CD4-positive, CD25-positive, alpha-beta regulatory T cell (primary cell): ENCODE measurements around the gene FBXO47. TPM values are rescaled to one million over a fixed set of nuclear protein-coding genes. Genes with fewer than 3 reads are reported as not detected.
"Not testable (repeated sequence)": the region's sequence is repeated elsewhere in the genome, so short reads cannot be mapped to it uniquely, and the experiment has no call there.

Experiments
- ATAC-seq, 2 donors: fragments of 150-1000 bp; cut with Tn5 transposase; one replicate each; pipeline ENCODE4 v1.10.0; 2021; ENCODE audit warnings: low read depth in 2 of 2, moderate number of reproducible peaks in 2 of 2, moderate library complexity in 1 of 2
- DNase-seq, 3 donors: peaks; one replicate each; pipeline versions ENCODE4 v3.0.0 to v3.0.0-alpha.2; 2012 to 2022; ENCODE audit warnings: mixed read lengths in 1 of 3
- H3K27ac ChIP-seq: one replicate; pipeline ENCODE4 v1.7.0; 2013; ENCODE audit warnings: mild to moderate bottlenecking, low read length; ENCODE audit not compliant: insufficient read depth, poor library complexity, severe bottlenecking
- H3K27me3 ChIP-seq: one replicate; pipeline ENCODE4 v1.7.0; 2013; ENCODE audit warnings: low read length; ENCODE audit not compliant: control insufficient read depth, insufficient read depth
- H3K36me3 ChIP-seq: one replicate; pipeline ENCODE4 v1.7.0; 2013; ENCODE audit warnings: mild to moderate bottlenecking, low read length, moderate library complexity; ENCODE audit not compliant: control insufficient read depth, insufficient read depth
- H3K4me1 ChIP-seq: 2 replicates; pipeline ENCODE4 v1.7.0; 2013; ENCODE audit warnings: mild to moderate bottlenecking, low read length; ENCODE audit not compliant: insufficient read depth, control insufficient read depth, poor library complexity, severe bottlenecking
- H3K4me3 ChIP-seq: one replicate; pipeline ENCODE4 v1.7.0; 2013; ENCODE audit warnings: low read depth, mild to moderate bottlenecking, low read length, moderate library complexity
- H3K9me3 ChIP-seq, 2 experiments: 1 replicate in 1 of 2; 2 replicates in 1 of 2; pipeline ENCODE4 v1.7.0; 2013; ENCODE audit warnings: low read length in 2 of 2, mild to moderate bottlenecking in 1 of 2, moderate library complexity in 1 of 2; ENCODE audit not compliant: control insufficient read depth in 2 of 2
- H3K27ac Mint-ChIP-seq, 3 donors: one replicate each; pipeline ENCODE4 v1.8.0; 2020 to 2022; ENCODE audit warnings: mild to moderate bottlenecking in 3 of 3, mixed read lengths in 3 of 3, moderate library complexity in 2 of 3
- H3K27me3 Mint-ChIP-seq: one replicate; pipeline ENCODE4 v1.8.0; 2022; ENCODE audit warnings: mild to moderate bottlenecking, mixed read lengths
- H3K36me3 Mint-ChIP-seq: one replicate; pipeline ENCODE4 v1.8.0; 2020; ENCODE audit warnings: mixed read lengths
- H3K4me1 Mint-ChIP-seq, 4 donors: one replicate each; pipeline ENCODE4 v1.8.0; 2020 to 2022; ENCODE audit warnings: mixed read lengths in 4 of 4, mild to moderate bottlenecking in 1 of 4
- H3K4me3 Mint-ChIP-seq, 4 donors: one replicate each; pipeline ENCODE4 v1.8.0; 2020 to 2022; ENCODE audit warnings: mild to moderate bottlenecking in 4 of 4, mixed read lengths in 4 of 4, moderate library complexity in 3 of 4
- H3K9me3 Mint-ChIP-seq, 7 donors: one replicate each; pipeline ENCODE4 v1.8.0; 2020 to 2022; ENCODE audit warnings: mixed read lengths in 7 of 7, mild to moderate bottlenecking in 3 of 7, moderate library complexity in 2 of 7
- polyA plus RNA-seq, 4 donors: library from polyadenylated mRNA; unstranded; fragments of 300-500 nt; fragmentation: Illumina TruSeq; gene quantifications; one replicate each; pipeline ENCODE4 v1.2.3, GENCODE V29; 2021
- total RNA-seq: library from RNA; stranded (reverse); gene quantifications from one replicate; pipeline ENCODE4 v1.2.3, GENCODE V29; 2022

The FBXO47 gene
- total and polyA plus RNA-seq, 5 donors from 2014 or later = not detected

DNA sequence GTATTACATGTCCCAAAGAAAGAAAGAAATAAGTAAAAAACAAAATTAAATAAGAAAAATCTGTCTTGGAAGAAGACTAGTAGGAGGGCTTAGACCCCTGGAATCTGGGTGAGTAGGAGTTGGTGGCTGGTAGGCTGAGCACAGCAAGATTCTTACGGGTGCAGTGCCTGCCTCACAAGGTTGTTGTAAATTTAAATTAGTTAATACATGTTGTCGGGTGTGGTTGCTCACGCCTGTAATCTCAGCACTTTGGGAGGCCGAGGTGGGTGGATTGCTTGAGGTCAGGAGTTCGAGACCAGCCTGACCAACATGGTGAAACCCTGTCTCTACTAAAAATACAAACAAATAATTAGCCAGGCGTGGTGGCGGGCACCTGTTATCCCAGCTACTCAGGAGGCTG, 13.4 kb downstream of the FBXO47 start:
- not testable (repeated sequence) for H3K4me3 Mint-ChIP-seq, ATAC-seq, H3K36me3 Mint-ChIP-seq, H3K9me3 ChIP-seq, H3K27me3 Mint-ChIP-seq, H3K27ac Mint-ChIP-seq, H3K4me3 ChIP-seq, H3K4me1 Mint-ChIP-seq, H3K27me3 ChIP-seq, H3K9me3 Mint-ChIP-seq, H3K4me1 ChIP-seq, DNase-seq, H3K36me3 ChIP-seq, H3K27ac ChIP-seq

DNA sequence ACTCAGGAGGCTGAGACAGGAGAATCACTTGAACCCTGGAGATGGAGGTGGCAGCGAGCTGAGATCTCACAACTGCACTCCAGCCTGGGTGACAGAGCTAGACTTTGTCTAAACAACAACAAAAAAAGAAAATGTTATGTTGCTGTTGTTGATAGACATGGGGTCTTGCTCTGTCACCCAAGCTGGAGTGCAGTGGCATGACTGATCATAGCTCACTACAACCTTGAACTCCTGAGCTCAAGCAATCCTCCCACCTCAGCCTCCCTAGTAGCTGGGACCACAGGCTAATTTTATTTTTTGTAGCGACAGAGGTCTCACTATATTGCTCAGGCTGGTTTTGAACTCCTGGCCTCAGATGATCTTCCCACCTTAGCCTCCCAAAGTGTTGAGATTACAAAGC, 20.0 kb downstream of the FBXO47 start:
- H3K9me3 Mint-ChIP-seq = no peaks in the 10 kb centered on the region
- no peaks in the 10 kb centered on the region for H3K27me3 Mint-ChIP-seq
- H3K27ac ChIP-seq = no peak overlapping the region
- DNase-seq (no peak), ATAC-seq (no peak)
- H3K4me1 Mint-ChIP-seq = peaks cover 0 to 5% (median 0%) of the 10 kb centered on the region in 4 donors
- H3K36me3 ChIP-seq = no peaks in the 10 kb centered on the region
- H3K36me3 Mint-ChIP-seq = no peaks in the 10 kb centered on the region
- H3K4me3 ChIP-seq = no peak overlapping the region
- no peak overlapping the region for H3K27ac Mint-ChIP-seq
- no peaks in the 10 kb centered on the region for H3K9me3 ChIP-seq
- no peaks in the 10 kb centered on the region for H3K27me3 ChIP-seq
- H3K4me1 ChIP-seq = no peaks in the 10 kb centered on the region
- no peak overlapping the region for H3K4me3 Mint-ChIP-seq

DNA sequence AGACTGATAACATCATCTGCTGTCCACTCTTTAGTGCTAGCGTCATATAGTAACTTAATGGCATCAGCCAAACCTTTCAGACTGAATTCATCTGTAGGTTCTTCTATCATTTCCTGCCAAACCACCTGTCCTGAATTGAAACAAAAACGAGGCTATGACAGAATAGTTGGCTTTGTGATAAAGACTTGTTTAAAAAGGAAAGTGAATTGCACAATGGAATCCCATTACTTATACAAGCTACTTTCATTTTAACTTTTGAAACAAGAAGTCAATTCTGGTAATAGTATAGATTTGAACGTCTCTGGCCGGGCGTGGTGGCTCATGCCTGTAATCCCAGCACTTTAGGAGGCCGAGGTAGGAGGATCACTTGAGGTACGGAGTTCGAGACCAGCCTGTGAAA, 23.6 kb downstream of the FBXO47 start:
- Histone ChIP-seq H3K9me3 (no peaks in the 10 kb centered on the region), H3K27ac (no peak overlapping the region), H3K4me1 (no peaks in the 10 kb centered on the region), H3K4me3 (no peak overlapping the region), H3K36me3 (no peaks in the 10 kb centered on the region), H3K27me3 (no peaks in the 10 kb centered on the region)
- no peaks in the 10 kb centered on the region for H3K36me3 Mint-ChIP-seq
- peaks cover 0 to 5% (median 0%) of the 10 kb centered on the region in 4 donors for H3K4me1 Mint-ChIP-seq
- no peaks in the 10 kb centered on the region for H3K9me3 Mint-ChIP-seq
- H3K4me3 Mint-ChIP-seq = no peak overlapping the region
- ATAC-seq = no peak
- H3K27me3 Mint-ChIP-seq = no peaks in the 10 kb centered on the region
- DNase-seq = peak in 1 of 3 donors; percentile 54
- H3K27ac Mint-ChIP-seq = no peak overlapping the region

DNA sequence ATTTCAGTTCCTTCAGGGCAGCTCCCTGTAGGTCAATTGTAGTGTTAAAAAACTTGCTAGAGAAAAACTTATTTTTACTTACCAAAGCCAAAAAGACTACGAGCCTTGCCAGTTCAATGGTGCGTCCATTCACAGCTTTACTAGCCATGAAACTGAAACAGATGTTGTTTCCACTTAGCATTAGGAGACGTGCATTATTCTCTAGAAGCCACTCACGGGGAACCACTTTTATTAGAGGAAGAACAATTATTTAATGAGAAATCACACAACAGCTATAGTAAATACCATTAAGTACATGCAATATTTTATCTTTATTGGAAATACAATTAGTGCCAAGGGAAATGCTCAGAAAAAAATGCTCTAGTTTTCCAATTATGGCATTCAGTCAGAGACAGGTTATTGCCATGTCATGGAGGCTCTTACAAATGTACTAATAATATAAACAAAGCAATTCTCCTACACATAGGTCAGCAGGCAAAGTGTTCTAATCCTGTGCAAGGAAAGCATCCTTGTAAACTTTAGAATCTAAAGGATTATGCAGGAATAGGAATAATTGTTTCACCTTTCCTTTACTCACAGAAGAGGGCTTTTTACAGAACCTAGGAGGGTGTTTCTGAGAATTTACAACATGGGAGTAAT, 24.4 kb downstream of the FBXO47 start:
- no peak overlapping the region for H3K4me3 Mint-ChIP-seq
- DNase-seq = no peak
- H3K27me3 ChIP-seq = no peaks in the 10 kb centered on the region
- H3K9me3 Mint-ChIP-seq = no peaks in the 10 kb centered on the region
- no peaks in the 10 kb centered on the region for H3K27me3 Mint-ChIP-seq
- H3K36me3 Mint-ChIP-seq = no peaks in the 10 kb centered on the region
- H3K27ac Mint-ChIP-seq = peak overlapping the region in 1 of 3 donors; percentile 29
- H3K4me3 ChIP-seq = no peak overlapping the region
- no peaks in the 10 kb centered on the region for H3K4me1 ChIP-seq
- peaks cover 0 to 5% (median 0%) of the 10 kb centered on the region in 4 donors for H3K4me1 Mint-ChIP-seq
- no peaks in the 10 kb centered on the region for H3K36me3 ChIP-seq
- no peak for ATAC-seq
- no peak overlapping the region for H3K27ac ChIP-seq
- H3K9me3 ChIP-seq = no peaks in the 10 kb centered on the region

DNA sequence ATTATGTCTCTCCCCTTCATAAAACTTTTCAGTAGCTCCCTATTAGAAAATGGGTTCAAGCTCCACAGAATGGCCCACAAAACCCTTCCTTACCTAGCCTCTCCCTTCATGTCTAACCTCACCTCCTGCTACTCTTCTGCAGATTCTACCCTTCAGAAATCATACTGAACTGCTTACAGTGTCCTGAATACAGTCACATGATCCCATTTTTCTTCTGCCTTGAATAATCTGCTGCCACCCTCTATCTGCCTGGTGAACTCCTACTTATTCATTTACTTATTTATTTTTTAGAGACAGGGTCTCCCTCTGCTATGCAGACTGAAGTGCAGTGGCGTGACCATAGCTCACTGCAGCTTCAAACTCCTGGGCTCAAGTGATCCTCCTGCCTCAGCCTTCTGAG, 26.8 kb downstream of the FBXO47 start:
- Histone ChIP-seq H3K27ac (no peak overlapping the region), H3K4me1 (no peaks in the 10 kb centered on the region), H3K36me3 (no peaks in the 10 kb centered on the region), H3K4me3 (no peak overlapping the region), H3K9me3 (no peaks in the 10 kb centered on the region), H3K27me3 (no peaks in the 10 kb centered on the region)
- Mint-ChIP-seq H3K27me3 (peaks cover 13% of the 10 kb centered on the region), H3K36me3 (no peaks in the 10 kb centered on the region), H3K27ac (no peak overlapping the region), H3K4me3 (no peak overlapping the region), H3K4me1 (peaks cover 0 to 5% (median 0%) of the 10 kb centered on the region in 4 donors), H3K9me3 (no peaks in the 10 kb centered on the region)
- ATAC-seq (no peak), DNase-seq (no peak)

GRCh38 chr17:38939987-38940386, 27.2 kb downstream of the FBXO47 start:
- peaks cover 0 to 3% (median 0%) of the 10 kb centered on the region in 4 donors for H3K4me1 Mint-ChIP-seq
- Histone ChIP-seq H3K4me3 (no peak overlapping the region), H3K27ac (no peak overlapping the region), H3K27me3 (no peaks in the 10 kb centered on the region), H3K9me3 (no peaks in the 10 kb centered on the region), H3K4me1 (no peaks in the 10 kb centered on the region), H3K36me3 (no peaks in the 10 kb centered on the region)
- no peak overlapping the region for H3K27ac Mint-ChIP-seq
- H3K9me3 Mint-ChIP-seq = no peaks in the 10 kb centered on the region
- no peak for ATAC-seq
- no peaks in the 10 kb centered on the region for H3K36me3 Mint-ChIP-seq
- H3K4me3 Mint-ChIP-seq = no peak overlapping the region
- H3K27me3 Mint-ChIP-seq = peaks cover 15% of the 10 kb centered on the region
- no peak for DNase-seq

- not testable (repeated sequence) for H3K4me1 Mint-ChIP-seq
Observed at GRCh38 chr17:38933962-38934361, 33.2 kb downstream of the FBXO47 start.

DNA sequence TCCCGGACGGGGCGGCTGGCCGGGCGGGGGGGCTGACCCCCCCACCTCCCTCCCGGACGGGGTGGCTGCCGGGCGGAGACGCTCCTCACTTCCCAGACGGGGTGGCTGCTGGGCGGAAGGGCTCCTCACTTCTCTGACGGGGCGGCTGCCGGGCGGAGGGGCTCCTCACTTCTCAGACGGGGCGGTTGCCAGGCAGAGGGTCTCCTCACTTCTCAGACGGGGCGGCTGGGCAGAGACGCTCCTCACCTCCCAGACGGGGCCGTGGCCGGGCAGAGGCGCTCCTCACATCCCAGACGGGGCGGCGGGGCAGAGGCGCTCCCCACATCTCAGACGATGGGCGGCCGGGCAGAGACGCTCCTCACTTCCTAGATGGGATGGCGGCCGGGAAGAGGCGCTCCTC, 36.4 kb downstream of the FBXO47 start:
- H3K4me1 ChIP-seq, H3K27ac ChIP-seq, ATAC-seq, H3K36me3 Mint-ChIP-seq, H3K27ac Mint-ChIP-seq, H3K27me3 ChIP-seq, H3K4me3 Mint-ChIP-seq, DNase-seq, H3K36me3 ChIP-seq, H3K4me3 ChIP-seq, H3K9me3 ChIP-seq, H3K9me3 Mint-ChIP-seq: not testable (repeated sequence)
- peaks cover 12% of the 10 kb centered on the region for H3K27me3 Mint-ChIP-seq
- peaks cover 6 to 10% (median 8%) of the 10 kb centered on the region in 4 donors for H3K4me1 Mint-ChIP-seq

More at GRCh38 chr17:38933962-38934361, 33.2 kb downstream of the FBXO47 start:
- H3K4me1 ChIP-seq, H3K9me3 Mint-ChIP-seq, H3K27ac Mint-ChIP-seq, H3K4me3 ChIP-seq, H3K27me3 ChIP-seq, H3K4me3 Mint-ChIP-seq, ATAC-seq, H3K36me3 Mint-ChIP-seq, H3K27ac ChIP-seq, DNase-seq, H3K36me3 ChIP-seq, H3K9me3 ChIP-seq: not testable (repeated sequence)
- peaks cover 21% of the 10 kb centered on the region for H3K27me3 Mint-ChIP-seq
